ENCODE results near the gene CASR.

- TF ChIP-seq CTCF (IDR thresholded peaks at IDR 0.05) (no peak), POLR2A (IDR thresholded peaks at IDR 0.05) (no peak)
Observed at GRCh38 chr3:122281891-122282290, 98.4 kb downstream of the CASR start.

Measured in ovary (tissue), 3 donors.